ENCODE data around the gene CD72. TPM values are rescaled to one million over a fixed set of nuclear protein-coding genes. Genes with fewer than 3 reads are reported as not detected.
"Not testable (repeated sequence)": the region's sequence is repeated elsewhere in the genome, so short reads cannot be mapped to it uniquely, and the experiment has no call there.

CD72 gene
- polyA plus RNA-seq, 3 donors: 1.6 to 6.8 (median 1.8) TPM

DNA sequence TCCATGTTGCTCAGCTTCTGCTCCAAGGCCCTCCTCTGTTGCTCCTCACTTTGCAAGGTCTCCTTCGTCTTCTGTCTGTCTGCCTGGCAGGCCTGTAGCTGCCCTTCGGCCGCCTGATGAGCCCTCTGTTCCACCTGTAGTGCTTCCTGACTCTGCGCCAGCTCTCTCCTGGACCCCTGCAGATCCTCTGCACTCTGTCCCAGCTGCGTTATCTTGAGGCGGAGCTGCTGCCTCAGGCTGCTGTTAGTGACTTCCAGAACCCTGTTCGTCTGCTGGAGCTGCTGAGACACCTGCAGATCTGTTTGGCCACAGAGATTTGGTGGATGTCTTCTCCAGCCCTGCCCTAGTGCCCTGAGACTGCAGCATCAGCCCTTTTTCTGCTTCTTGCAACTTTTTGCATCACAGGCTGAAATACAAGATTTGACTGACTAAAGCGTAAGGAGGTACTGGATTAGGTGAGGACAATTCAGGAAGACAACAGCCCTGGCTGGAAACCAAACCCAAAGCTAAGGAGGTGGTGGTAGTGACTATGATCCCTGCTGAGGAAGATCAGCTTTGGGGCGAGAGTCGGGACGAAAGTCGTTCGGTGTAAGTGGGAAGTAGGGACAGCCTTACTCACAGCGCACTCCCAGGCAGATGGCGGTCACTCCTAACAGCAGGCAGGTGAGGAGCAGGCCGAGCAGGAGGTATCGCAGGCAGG lies 2.1 kb downstream of the CD72 start:
- H3K4me1 Mint-ChIP-seq: peaks cover 45% of the 10 kb centered on the region
- WGBS (ENCODE audit: insufficient coverage): 89% methylated on average over 11 of the region's 17 CpGs

DNA sequence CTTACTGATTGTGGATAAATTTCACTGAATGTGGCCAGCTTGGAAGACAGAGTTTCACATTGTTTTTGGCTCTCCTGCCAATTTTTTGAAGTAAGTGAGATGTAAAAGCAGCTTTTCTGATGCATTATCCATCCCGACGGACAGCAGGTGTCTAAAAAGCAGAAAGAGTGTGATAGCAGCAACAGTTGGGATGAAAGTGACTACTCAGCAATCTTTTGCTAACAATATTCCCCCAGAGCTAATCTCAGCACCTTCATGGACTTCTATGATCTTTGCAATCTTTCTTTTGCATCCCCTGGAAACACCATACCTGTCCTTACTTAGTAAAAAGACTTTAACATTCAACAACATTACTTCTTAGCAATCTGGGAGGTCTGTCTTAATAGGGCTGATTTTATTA lies 5.4 kb downstream of the CD72 start:
- Histone ChIP-seq H3K9me3 (replicated peaks in 1 of 2; ENCODE audit: control insufficient read depth in 1 of 2, insufficient read depth in 1 of 2, low read length in 2 of 2) (no peaks in the 10 kb centered on the region), H3K4me1 (ENCODE audit: control insufficient read depth in 1 of 2, insufficient read depth in 2 of 2, low read length in 2 of 2) (peaks cover 13 to 15% of the 10 kb centered on the region in 2 donors), H2AFZ (ENCODE audit: insufficient read depth, low read depth, low read length, poor library complexity, severe bottlenecking) (no peak overlapping the region), H3K36me3 (replicated peaks in 1 of 2; ENCODE audit: control insufficient read depth in 1 of 2, insufficient read depth in 2 of 2, low read length in 2 of 2) (peaks cover 22% of the 10 kb centered on the region in 2 donors), H3K27ac (ENCODE audit: low read depth in 1 of 2, low read length in 2 of 2) (no peak overlapping the region), H3K27me3 (ENCODE audit: control insufficient read depth in 2 of 2, insufficient read depth in 2 of 2, low read length in 2 of 2) (no peaks in the 10 kb centered on the region), H3K4me2 (replicated peaks; ENCODE audit: extremely low read depth, low read length, poor library complexity, severe bottlenecking) (no peak overlapping the region), H3K4me3 (replicated peaks in 1 of 3; ENCODE audit: low read depth in 2 of 3, low read length in 3 of 3) (no peak overlapping the region), H3K9ac (ENCODE audit: insufficient read depth, low read length, poor library complexity, severe bottlenecking) (no peak overlapping the region), H4K20me1 (ENCODE audit: insufficient read depth, low read length) (no peaks in the 10 kb centered on the region), H3K79me2 (ENCODE audit: insufficient read depth, low read length) (no peaks in the 10 kb centered on the region)
- TF ChIP-seq, protein P1, sequence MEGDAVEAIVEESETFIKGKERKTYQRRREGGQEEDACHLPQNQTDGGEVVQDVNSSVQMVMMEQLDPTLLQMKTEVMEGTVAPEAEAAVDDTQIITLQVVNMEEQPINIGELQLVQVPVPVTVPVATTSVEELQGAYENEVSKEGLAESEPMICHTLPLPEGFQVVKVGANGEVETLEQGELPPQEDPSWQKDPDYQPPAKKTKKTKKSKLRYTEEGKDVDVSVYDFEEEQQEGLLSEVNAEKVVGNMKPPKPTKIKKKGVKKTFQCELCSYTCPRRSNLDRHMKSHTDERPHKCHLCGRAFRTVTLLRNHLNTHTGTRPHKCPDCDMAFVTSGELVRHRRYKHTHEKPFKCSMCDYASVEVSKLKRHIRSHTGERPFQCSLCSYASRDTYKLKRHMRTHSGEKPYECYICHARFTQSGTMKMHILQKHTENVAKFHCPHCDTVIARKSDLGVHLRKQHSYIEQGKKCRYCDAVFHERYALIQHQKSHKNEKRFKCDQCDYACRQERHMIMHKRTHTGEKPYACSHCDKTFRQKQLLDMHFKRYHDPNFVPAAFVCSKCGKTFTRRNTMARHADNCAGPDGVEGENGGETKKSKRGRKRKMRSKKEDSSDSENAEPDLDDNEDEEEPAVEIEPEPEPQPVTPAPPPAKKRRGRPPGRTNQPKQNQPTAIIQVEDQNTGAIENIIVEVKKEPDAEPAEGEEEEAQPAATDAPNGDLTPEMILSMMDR (IDR thresholded peaks at IDR 0.05): no peak
- intact Hi-C loops (cut with micrococcal nuclease): no loop called here
- peaks cover 11 to 25% (median 19%) of the 10 kb centered on the region in 3 donors for H3K27me3 Mint-ChIP-seq (ENCODE audit: low read depth in 3 of 3)
- peaks cover 19 to 20% of the 10 kb centered on the region in 2 donors for H3K36me3 Mint-ChIP-seq
- no peak overlapping the region for H3K27ac Mint-ChIP-seq
- no peak for DNase-seq
- H3K9me3 Mint-ChIP-seq: no peaks in the 10 kb centered on the region
- no CpG with 5 or more reads among the region's 2 CpGs for WGBS (ENCODE audit: insufficient coverage)
- peaks cover 26% of the 10 kb centered on the region for H3K4me1 Mint-ChIP-seq
- no peak overlapping the region for H3K4me3 Mint-ChIP-seq

More for the DNA sequence above, 2.1 kb downstream of the CD72 start:
- Histone ChIP-seq H3K27ac (ENCODE audit: low read depth in 1 of 2, low read length in 2 of 2) (no peak overlapping the region), H3K4me1 (ENCODE audit: control insufficient read depth in 1 of 2, insufficient read depth in 2 of 2, low read length in 2 of 2) (peaks cover 32 to 35% of the 10 kb centered on the region in 2 donors), H4K20me1 (ENCODE audit: insufficient read depth, low read length) (no peaks in the 10 kb centered on the region), H2AFZ (ENCODE audit: insufficient read depth, low read depth, low read length, poor library complexity, severe bottlenecking) (no peak overlapping the region), H3K27me3 (ENCODE audit: control insufficient read depth in 2 of 2, insufficient read depth in 2 of 2, low read length in 2 of 2) (no peaks in the 10 kb centered on the region), H3K9ac (ENCODE audit: insufficient read depth, low read length, poor library complexity, severe bottlenecking) (no peak overlapping the region), H3K4me3 (replicated peaks in 1 of 3; ENCODE audit: low read depth in 2 of 3, low read length in 3 of 3) (no peak overlapping the region), H3K79me2 (ENCODE audit: insufficient read depth, low read length) (no peaks in the 10 kb centered on the region), H3K36me3 (replicated peaks in 1 of 2; ENCODE audit: control insufficient read depth in 1 of 2, insufficient read depth in 2 of 2, low read length in 2 of 2) (no peaks in the 10 kb centered on the region), H3K9me3 (replicated peaks in 1 of 2; ENCODE audit: control insufficient read depth in 1 of 2, insufficient read depth in 1 of 2, low read length in 2 of 2) (no peaks in the 10 kb centered on the region), H3K4me2 (replicated peaks; ENCODE audit: extremely low read depth, low read length, poor library complexity, severe bottlenecking) (peak overlapping the region; percentile 77)
- Mint-ChIP-seq H3K9me3 (no peaks in the 10 kb centered on the region), H3K4me3 (peak overlapping the region; percentile 83 to 90), H3K36me3 (peaks cover 3 to 4% of the 10 kb centered on the region in 2 donors), H3K27me3 (ENCODE audit: low read depth in 3 of 3) (peaks cover 13 to 25% (median 19%) of the 10 kb centered on the region in 3 donors), H3K27ac (peak overlapping the region in 5 of 7 donors; percentile 5 to 56 (median 25))
- intact Hi-C loops (cut with micrococcal nuclease): no loop called here
- TF ChIP-seq, protein P1 (IDR thresholded peaks at IDR 0.05): no peak
- DNase-seq: no peak

DNA sequence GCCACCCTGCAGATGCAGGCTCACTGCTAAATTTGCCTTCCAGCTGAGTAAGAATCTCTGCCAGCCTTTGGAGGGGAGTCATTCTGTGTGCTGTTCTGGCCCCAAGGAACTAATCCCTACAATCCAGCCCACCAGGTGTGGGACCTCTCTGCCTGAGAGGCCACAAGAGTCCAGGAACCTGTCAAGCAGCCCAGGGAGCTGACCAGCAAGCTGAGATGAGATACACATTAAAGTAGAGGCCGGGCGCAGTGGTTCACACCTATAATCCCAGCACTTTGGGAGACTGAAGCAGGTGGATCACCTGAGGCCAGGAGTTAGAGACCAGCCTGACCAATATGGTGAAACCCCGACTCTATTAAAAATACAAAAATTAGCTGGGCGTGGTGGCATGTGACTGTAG lies 6.1 kb downstream of the CD72 start:
- H3K27ac ChIP-seq (ENCODE audit: low read depth in 1 of 2, low read length in 2 of 2); H3K9me3 Mint-ChIP-seq; H4K20me1 ChIP-seq (ENCODE audit: insufficient read depth, low read length); H3K4me3 ChIP-seq (replicated peaks in 1 of 3; ENCODE audit: low read depth in 2 of 3, low read length in 3 of 3); H3K9ac ChIP-seq (ENCODE audit: insufficient read depth, low read length, poor library complexity, severe bottlenecking); H3K27me3 ChIP-seq (ENCODE audit: control insufficient read depth in 2 of 2, insufficient read depth in 2 of 2, low read length in 2 of 2); DNase-seq; intact Hi-C loops (cut with micrococcal nuclease); H3K9me3 ChIP-seq (replicated peaks in 1 of 2; ENCODE audit: control insufficient read depth in 1 of 2, insufficient read depth in 1 of 2, low read length in 2 of 2); H3K4me3 Mint-ChIP-seq; H3K4me1 ChIP-seq (ENCODE audit: control insufficient read depth in 1 of 2, insufficient read depth in 2 of 2, low read length in 2 of 2); H2AFZ ChIP-seq (ENCODE audit: insufficient read depth, low read depth, low read length, poor library complexity, severe bottlenecking); H3K4me2 ChIP-seq (replicated peaks; ENCODE audit: extremely low read depth, low read length, poor library complexity, severe bottlenecking); H3K79me2 ChIP-seq (ENCODE audit: insufficient read depth, low read length): not testable (repeated sequence)
- peaks cover 28% of the 10 kb centered on the region in 2 donors for H3K36me3 ChIP-seq (replicated peaks in 1 of 2; ENCODE audit: control insufficient read depth in 1 of 2, insufficient read depth in 2 of 2, low read length in 2 of 2)
- WGBS (ENCODE audit: insufficient coverage): 100% methylated on average over 2 of the region's 4 CpGs
- H3K27me3 Mint-ChIP-seq (ENCODE audit: low read depth in 3 of 3): peaks cover 9 to 22% (median 13%) of the 10 kb centered on the region in 3 donors
- H3K36me3 Mint-ChIP-seq: peaks cover 26 to 27% of the 10 kb centered on the region in 2 donors
- peaks cover 20% of the 10 kb centered on the region for H3K4me1 Mint-ChIP-seq
- peak overlapping the region in 1 of 7 donors; percentile 8 for H3K27ac Mint-ChIP-seq
